Skeletal muscle satellite cell (primary cell): ENCODE data around the gene SH3RF2.

Experiments used
- H3K27me3 ChIP-seq: 2 replicates; pipeline ENCODE4 v1.7.0; 2013; ENCODE audit warnings: low read length; ENCODE audit not compliant: control insufficient read depth, insufficient read depth
- H3K36me3 ChIP-seq: 2 replicates; pipeline ENCODE4 v1.7.0; 2013; ENCODE audit warnings: mild to moderate bottlenecking, control low read depth, low read length; ENCODE audit not compliant: insufficient read depth
- H3K4me1 ChIP-seq: 2 replicates; pipeline ENCODE4 v1.7.0; 2013; ENCODE audit warnings: low read length; ENCODE audit not compliant: control insufficient read depth, insufficient read depth
- H3K4me2 ChIP-seq: 2 replicates; pipeline ENCODE4 v1.7.0; 2013; ENCODE audit warnings: mild to moderate bottlenecking, low read length
- H3K4me3 ChIP-seq: 2 replicates; pipeline ENCODE4 v1.7.0; 2013; ENCODE audit warnings: low read length
- H3K9ac ChIP-seq: 2 replicates; pipeline ENCODE4 v1.7.0; 2013; ENCODE audit warnings: mild to moderate bottlenecking, low read depth, low read length, moderate library complexity
- H3K9me3 ChIP-seq: replicated peaks from 2 replicates; pipeline ENCODE4 v1.7.0; 2013; ENCODE audit warnings: mild to moderate bottlenecking, control low read depth, low read length

Gene SH3RF2

DNA sequence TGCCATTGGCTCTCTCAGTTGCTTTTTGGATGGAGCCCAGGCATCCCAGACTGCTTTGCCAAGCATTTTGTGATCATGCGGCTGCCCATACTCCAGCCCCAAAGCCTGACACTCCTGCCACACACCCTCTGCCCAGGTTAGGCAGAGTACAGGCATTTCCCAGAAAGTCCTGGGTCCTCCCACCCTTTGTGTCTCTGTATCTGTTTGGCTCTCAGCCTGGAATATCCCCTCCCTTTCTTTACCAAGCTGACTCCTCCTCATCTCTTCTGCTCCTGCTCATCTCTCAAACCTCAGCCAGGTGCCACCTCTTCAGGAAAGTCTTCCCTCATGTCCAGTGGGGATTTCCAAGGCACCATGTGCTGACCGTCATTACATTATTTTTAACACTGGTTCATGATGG lies 14.3 kb upstream of the SH3RF2 start:
- Histone ChIP-seq H3K4me3 (no peak overlapping the region), H3K36me3 (no peaks in the 10 kb centered on the region), H3K9ac (no peak overlapping the region), H3K4me2 (no peak overlapping the region), H3K9me3 (no peaks in the 10 kb centered on the region), H3K27me3 (no peaks in the 10 kb centered on the region), H3K4me1 (peaks cover 23% of the 10 kb centered on the region)

DNA sequence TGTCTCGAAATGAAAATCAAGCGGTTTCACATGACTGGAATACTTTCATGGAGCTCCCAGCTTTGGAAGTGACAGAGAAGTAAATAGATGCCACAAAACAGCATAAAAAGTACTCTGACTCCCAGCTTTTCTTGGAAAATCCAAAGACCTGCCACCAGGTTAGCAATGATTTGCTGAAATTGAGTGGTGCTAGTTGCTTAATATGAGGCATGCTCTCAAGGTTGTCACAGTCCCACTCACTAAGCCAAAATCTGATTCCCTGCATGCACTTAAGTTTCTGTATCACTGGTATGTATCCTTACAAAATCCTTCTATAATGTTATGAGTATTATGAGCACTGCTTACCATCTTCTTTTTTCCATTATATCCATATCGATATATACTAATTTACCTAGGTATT lies 13.0 kb upstream of the SH3RF2 start:
- no peaks in the 10 kb centered on the region for H3K27me3 ChIP-seq
- no peak overlapping the region for H3K4me3 ChIP-seq
- no peak overlapping the region for H3K4me2 ChIP-seq
- no peaks in the 10 kb centered on the region for H3K9me3 ChIP-seq
- no peak overlapping the region for H3K9ac ChIP-seq
- H3K4me1 ChIP-seq = peaks cover 17% of the 10 kb centered on the region
- H3K36me3 ChIP-seq = no peaks in the 10 kb centered on the region

- Histone ChIP-seq H3K4me3 (no peak overlapping the region), H3K36me3 (no peaks in the 10 kb centered on the region), H3K4me2 (no peak overlapping the region), H3K27me3 (no peaks in the 10 kb centered on the region), H3K4me1 (peaks cover 17% of the 10 kb centered on the region), H3K9ac (peak overlapping the region; percentile 27), H3K9me3 (no peaks in the 10 kb centered on the region)
Measured at GRCh38 chr5:145924849-145925248, 11.5 kb upstream of the SH3RF2 start.

- H3K9me3 ChIP-seq = no peaks in the 10 kb centered on the region
- peaks cover 17% of the 10 kb centered on the region for H3K4me1 ChIP-seq
- peak overlapping the region; percentile 27 for H3K9ac ChIP-seq
- H3K4me2 ChIP-seq = no peak overlapping the region
- H3K27me3 ChIP-seq = no peaks in the 10 kb centered on the region
- no peak overlapping the region for H3K4me3 ChIP-seq
- H3K36me3 ChIP-seq = no peaks in the 10 kb centered on the region
Measured at GRCh38 chr5:145925353-145925752, 11.0 kb upstream of the SH3RF2 start.

DNA sequence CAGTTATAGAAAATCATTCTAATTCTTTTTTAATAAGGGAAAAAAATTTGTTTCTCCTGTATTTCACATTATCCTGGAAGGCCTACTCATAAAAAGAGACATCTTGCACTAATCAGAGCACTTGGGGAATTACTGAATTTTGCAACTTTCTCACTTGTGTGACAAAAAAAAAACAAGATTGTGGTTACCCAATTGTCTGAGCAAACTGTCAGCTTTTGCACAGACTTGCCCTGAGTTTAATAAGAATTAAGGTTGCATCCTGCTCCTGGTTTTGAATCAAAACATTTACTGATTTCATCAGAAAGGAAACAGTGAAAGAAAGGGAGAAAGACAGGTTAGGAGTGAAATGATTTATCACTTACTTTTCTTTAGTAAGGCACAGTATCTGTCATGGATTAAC lies 10.6 kb upstream of the SH3RF2 start:
- peaks cover 17% of the 10 kb centered on the region for H3K4me1 ChIP-seq
- H3K36me3 ChIP-seq = no peaks in the 10 kb centered on the region
- no peaks in the 10 kb centered on the region for H3K9me3 ChIP-seq
- H3K4me2 ChIP-seq = no peak overlapping the region
- no peaks in the 10 kb centered on the region for H3K27me3 ChIP-seq
- H3K9ac ChIP-seq = no peak overlapping the region
- no peak overlapping the region for H3K4me3 ChIP-seq

DNA sequence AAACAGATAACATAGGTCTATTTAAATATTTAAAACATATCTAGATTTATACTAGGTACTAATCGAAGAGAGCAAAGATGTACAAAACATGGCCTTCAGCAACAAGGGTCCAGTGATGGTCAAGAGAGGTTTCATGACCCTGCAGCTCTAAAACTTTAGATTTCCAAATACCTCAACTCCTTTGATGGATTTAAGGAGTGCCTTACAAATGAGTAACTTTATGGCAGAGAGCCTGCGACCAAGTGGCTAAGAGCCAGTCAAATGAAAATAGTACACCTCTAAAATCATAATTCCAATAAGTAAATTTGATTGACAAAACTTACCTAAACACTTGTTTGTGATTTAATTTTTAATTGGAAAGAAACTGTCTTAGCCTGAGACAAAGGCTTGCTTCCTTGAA lies 4.7 kb upstream of the SH3RF2 start:
- H3K9me3 ChIP-seq = no peaks in the 10 kb centered on the region
- no peak overlapping the region for H3K4me3 ChIP-seq
- no peak overlapping the region for H3K4me2 ChIP-seq
- H3K27me3 ChIP-seq = no peaks in the 10 kb centered on the region
- H3K9ac ChIP-seq = no peak overlapping the region
- H3K4me1 ChIP-seq = peaks cover 21% of the 10 kb centered on the region
- no peaks in the 10 kb centered on the region for H3K36me3 ChIP-seq

DNA sequence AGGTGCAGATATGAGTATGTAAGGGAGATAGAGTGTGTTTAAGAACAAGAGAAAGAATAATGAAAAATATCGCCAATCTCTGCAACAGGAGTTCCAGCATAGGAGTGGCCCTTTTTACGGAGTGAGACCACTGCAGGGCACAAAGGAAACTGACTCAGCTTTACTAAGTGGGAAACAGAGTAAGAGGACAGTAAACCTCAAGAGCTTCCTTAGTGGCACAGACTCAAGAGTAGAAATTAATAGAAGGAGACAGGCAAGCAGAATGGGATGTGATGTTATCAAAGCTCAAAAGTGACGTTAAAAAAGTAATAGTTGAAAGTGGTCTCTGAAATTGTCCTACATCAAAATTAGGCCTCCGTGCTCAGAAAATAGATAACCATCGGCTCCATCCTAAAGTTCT lies 2.1 kb upstream of the SH3RF2 start:
- Histone ChIP-seq H3K9me3 (no peaks in the 10 kb centered on the region), H3K4me2 (no peak overlapping the region), H3K36me3 (no peaks in the 10 kb centered on the region), H3K27me3 (no peaks in the 10 kb centered on the region), H3K4me1 (peaks cover 31% of the 10 kb centered on the region), H3K4me3 (no peak overlapping the region), H3K9ac (no peak overlapping the region)

- no peak overlapping the region for H3K4me3 ChIP-seq
Measured at GRCh38 chr5:145937432-145938250, 1.3 kb downstream of the SH3RF2 start.

DNA sequence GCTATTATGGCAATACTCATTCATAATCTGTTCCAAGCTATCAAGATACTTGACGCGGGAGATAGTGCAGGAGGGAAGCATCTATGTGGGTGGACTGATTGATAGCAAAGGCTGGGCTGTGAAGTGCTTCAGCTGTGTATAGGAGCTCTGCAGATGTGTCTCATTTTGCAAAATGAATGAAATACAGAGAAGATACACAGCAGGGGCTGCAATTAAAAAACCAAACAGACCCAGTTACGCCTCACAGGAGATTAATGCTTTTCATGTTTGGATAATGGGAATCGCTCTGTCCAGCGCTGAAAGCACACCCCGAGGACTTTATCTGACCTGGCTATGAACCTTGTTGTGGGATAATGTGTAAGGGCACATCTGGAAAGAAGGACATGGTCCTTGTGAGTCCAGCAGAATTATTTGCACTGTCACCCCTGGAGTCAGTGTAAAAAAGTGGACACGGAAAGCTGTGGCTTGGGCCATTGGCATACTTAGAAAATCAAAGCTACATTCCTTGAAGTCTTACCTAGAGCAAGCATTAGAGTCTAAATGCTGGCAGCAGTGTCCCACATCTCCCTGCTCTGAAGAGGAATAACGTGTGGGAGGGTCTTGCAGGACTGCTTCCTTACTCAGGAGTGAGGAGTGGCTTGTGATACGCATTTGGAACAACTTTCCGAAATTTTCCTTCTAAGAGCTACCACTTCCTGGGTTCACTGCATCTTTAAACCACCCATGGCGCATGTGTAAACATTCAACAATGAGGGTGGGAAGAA lies 2.6 kb downstream of the SH3RF2 start:
- H3K9ac ChIP-seq = no peak overlapping the region
- no peaks in the 10 kb centered on the region for H3K9me3 ChIP-seq
- no peaks in the 10 kb centered on the region for H3K36me3 ChIP-seq
- H3K4me3 ChIP-seq = no peak overlapping the region
- H3K4me1 ChIP-seq = peaks cover 36% of the 10 kb centered on the region
- H3K4me2 ChIP-seq = no peak overlapping the region
- no peaks in the 10 kb centered on the region for H3K27me3 ChIP-seq

More at GRCh38 chr5:145937432-145938250, 1.3 kb downstream of the SH3RF2 start:
- H3K36me3 ChIP-seq = no peaks in the 10 kb centered on the region
- no peak overlapping the region for H3K4me2 ChIP-seq
- no peaks in the 10 kb centered on the region for H3K9me3 ChIP-seq
- no peak overlapping the region for H3K9ac ChIP-seq
- peaks cover 36% of the 10 kb centered on the region for H3K4me1 ChIP-seq
- no peaks in the 10 kb centered on the region for H3K27me3 ChIP-seq

GRCh38 chr5:145939540-145940065 lies 3.2 kb downstream of the SH3RF2 start:
- Histone ChIP-seq H3K9ac (no peak overlapping the region), H3K9me3 (no peaks in the 10 kb centered on the region), H3K4me3 (no peak overlapping the region), H3K4me2 (no peak overlapping the region), H3K36me3 (no peaks in the 10 kb centered on the region), H3K4me1 (peaks cover 36% of the 10 kb centered on the region), H3K27me3 (no peaks in the 10 kb centered on the region)

GRCh38 chr5:145941096-145941447 lies 4.7 kb downstream of the SH3RF2 start:
- Histone ChIP-seq H3K4me3 (no peak overlapping the region), H3K27me3 (no peaks in the 10 kb centered on the region), H3K36me3 (no peaks in the 10 kb centered on the region), H3K9ac (no peak overlapping the region), H3K4me2 (no peak overlapping the region), H3K9me3 (no peaks in the 10 kb centered on the region), H3K4me1 (peaks cover 28% of the 10 kb centered on the region)
